SK-N-SH (cell line): ENCODE measurements around the gene LRRC25.

Experiments
- CTCF ChIP-seq: fragments of 200-600 bp; sonication (generic); IDR thresholded peaks from 2 replicates; pipeline ENCODE4 v1.6.1; 2017; ENCODE audit warnings: antibody characterized with exemption, mild to moderate bottlenecking, moderate library complexity
- EP300 ChIP-seq, 2 experiments: IDR thresholded peaks; 2 replicates each; pipeline versions ENCODE4 v1.4.0 to v1.6.1; 2012; ENCODE audit warnings: borderline replicate concordance in 1 of 2, low read depth in 1 of 2, low read length in 1 of 2
- MAX ChIP-seq: IDR thresholded peaks from 2 replicates; pipeline ENCODE4 v1.4.0; 2012; ENCODE audit warnings: low read depth
- TEAD4 ChIP-seq: IDR thresholded peaks from 2 replicates; pipeline ENCODE4 v1.4.0; 2012; ENCODE audit warnings: mild to moderate bottlenecking, borderline replicate concordance; ENCODE audit not compliant: insufficient read depth

- no peak for TF ChIP-seq CTCF
- TF ChIP-seq MAX, result no peak
- TF ChIP-seq TEAD4, result no peak
- no peak for TF ChIP-seq EP300 (IDR thresholded peaks at IDR 0.05; ENCODE audit: borderline replicate concordance in 1 of 2, low read depth in 1 of 2, low read length in 1 of 2)
Measured at GRCh38 chr19:18424122-18424889, 26.9 kb upstream of the LRRC25 start.
